ENCODE results near the gene FTCD. TPM values are rescaled to one million over a fixed set of nuclear protein-coding genes. Genes with fewer than 3 reads are reported as not detected.
A peak's percentile ranks its signal among the peaks of the same experiment; 100 is the strongest.

The FTCD gene
- total and polyA plus RNA-seq, 2 donors (not counting 3 experiments of a cell fraction or from before 2014, with no cell fraction given) = 0.06 to 1.2 TPM

DNA sequence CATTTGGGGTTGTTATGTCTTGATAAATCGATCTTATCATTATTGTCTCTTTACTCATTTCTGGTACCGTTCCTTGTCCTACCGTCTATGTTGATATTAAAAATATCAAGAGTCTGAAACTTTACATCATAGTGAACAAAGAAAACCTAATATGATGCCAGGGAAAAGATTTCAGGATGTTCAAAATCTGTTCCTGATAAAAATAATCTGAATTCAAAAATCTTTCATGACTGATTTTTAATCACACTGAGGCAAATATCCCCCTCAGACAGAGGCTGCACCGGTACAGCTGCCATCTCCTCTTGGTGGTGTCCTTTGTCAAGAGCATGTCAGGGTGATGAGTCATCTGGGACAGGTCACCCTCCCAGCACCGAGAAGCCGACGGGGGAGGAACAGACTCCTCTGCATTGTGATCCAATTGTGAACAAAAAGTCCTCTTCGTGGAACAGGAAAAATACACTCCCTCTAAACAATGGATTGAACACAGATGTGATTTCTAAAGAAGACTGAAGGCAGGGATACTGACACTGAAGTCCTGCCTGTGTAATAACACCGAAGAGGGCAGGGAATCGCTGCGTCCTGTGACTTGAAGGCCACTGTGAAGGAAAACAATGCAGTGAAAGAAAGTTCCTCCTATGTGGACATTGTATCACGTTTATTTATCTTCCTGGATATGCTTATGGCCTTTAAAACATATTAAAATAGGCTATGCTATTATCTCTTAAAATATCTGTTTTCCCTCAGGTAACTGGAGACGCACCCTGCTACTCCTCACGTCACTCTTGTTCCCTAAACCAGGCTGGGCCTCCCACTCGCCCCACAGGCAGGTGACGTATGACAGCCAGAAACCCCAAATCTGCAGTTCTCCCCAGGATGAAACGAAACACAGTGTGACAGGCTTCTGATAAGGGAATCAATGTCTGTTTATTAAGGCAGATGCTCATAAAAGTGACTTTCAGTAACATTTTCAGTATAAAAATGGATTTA lies 33.1 kb upstream of the FTCD start:
- ChIA-PET CTCF (no interaction called here), POLR2A (no interaction called here)
- DNase-seq (ENCODE audit: low read depth, low spot score) (peak; percentile 83), FAIRE-seq (peak; percentile 89)
- Histone ChIP-seq H3K36me3 (ENCODE audit: control insufficient read depth in 2 of 2, extremely low read depth in 1 of 2, insufficient read depth in 2 of 2, low read length in 2 of 2) (peaks cover 0 to 10% of the 10 kb centered on the region in 2 experiments), H3K27ac (ENCODE audit: insufficient read depth, low read depth, low read length) (peak overlapping the region; percentile 69), H3K4me3 (replicated peaks in 1 of 3; ENCODE audit: insufficient read depth in 1 of 3, low read depth in 1 of 3, low read length in 3 of 3) (no peak overlapping the region), H3K27me3 (ENCODE audit: control insufficient read depth in 2 of 2, insufficient read depth in 2 of 2, low read length in 2 of 2) (no peaks in the 10 kb centered on the region), H3K9ac (replicated peaks; ENCODE audit: extremely low read depth, insufficient read depth, low read length) (peak overlapping the region; percentile 33), H3K79me2 (ENCODE audit: control insufficient read depth, insufficient read depth, low read length) (no peaks in the 10 kb centered on the region), H2AFZ (ENCODE audit: low read depth, low read length) (no peak overlapping the region), H3K9me1 (replicated peaks; ENCODE audit: control insufficient read depth, extremely low read depth, insufficient read depth, low read length) (no peaks in the 10 kb centered on the region), H3K4me2 (ENCODE audit: insufficient read depth, low read length) (peak overlapping the region; percentile 3), H3K9me3 (replicated peaks; ENCODE audit: control insufficient read depth, insufficient read depth, low read length) (no peaks in the 10 kb centered on the region), H4K20me1 (replicated peaks; ENCODE audit: control insufficient read depth, extremely low read depth, insufficient read depth, low read length) (no peaks in the 10 kb centered on the region), H3K4me1 (ENCODE audit: control insufficient read depth, extremely low read depth, insufficient read depth, low read length) (peaks cover 31% of the 10 kb centered on the region)
- TF ChIP-seq, protein P1, sequence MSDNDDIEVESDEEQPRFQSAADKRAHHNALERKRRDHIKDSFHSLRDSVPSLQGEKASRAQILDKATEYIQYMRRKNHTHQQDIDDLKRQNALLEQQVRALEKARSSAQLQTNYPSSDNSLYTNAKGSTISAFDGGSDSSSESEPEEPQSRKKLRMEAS (IDR thresholded peaks at IDR 0.05; ENCODE audit: insufficient read depth, insufficient read length) = no peak
- peak; percentile 93 for TF ChIP-seq FOS (IDR thresholded peaks at IDR 0.05; ENCODE audit: borderline replicate concordance, insufficient read depth, low read length)
- TF ChIP-seq JUN (IDR thresholded peaks at IDR 0.05; ENCODE audit: borderline replicate concordance, insufficient read depth, insufficient read length, low read depth) = peak; percentile 84
- intact Hi-C loops (cut with micrococcal nuclease) = loop anchor here (5.0 kb wide), 1 partner anchor 36 kb away; no protein-coding TSS in a partner anchor
- no TSS peak for BruUV-seq (replicated peaks)
- dilution Hi-C loops (cut with MboI; ENCODE audit: extremely low pct_ligation_motif_present, low sequenced_read_pairs) = no loop called here

DNA sequence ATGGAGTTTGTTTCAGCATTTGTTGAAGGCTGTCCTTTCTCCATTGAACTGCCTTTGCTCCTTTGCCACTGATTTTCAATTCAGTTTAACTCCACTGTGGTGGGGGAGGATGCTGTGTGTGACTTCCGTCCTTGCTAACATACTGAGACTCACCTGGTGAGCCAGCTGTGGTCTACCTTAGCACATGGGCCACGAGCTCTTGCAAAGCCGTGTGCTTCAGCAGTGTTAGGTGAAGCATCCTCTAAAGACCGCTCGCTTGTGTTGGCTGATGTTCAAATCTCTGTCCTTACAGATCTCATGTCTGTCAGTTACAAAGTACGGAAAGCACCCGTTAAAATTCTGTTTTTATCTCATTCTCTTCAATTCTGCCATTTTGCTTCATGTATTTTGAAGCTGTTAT lies 32.4 kb upstream of the FTCD start:
- FAIRE-seq (no peak), DNase-seq (ENCODE audit: low read depth, low spot score) (no peak)
- Histone ChIP-seq H3K9me3 (replicated peaks; ENCODE audit: control insufficient read depth, insufficient read depth, low read length) (no peaks in the 10 kb centered on the region), H3K9ac (replicated peaks; ENCODE audit: extremely low read depth, insufficient read depth, low read length) (no peak overlapping the region), H3K36me3 (ENCODE audit: control insufficient read depth in 2 of 2, extremely low read depth in 1 of 2, insufficient read depth in 2 of 2, low read length in 2 of 2) (peaks cover 0 to 9% of the 10 kb centered on the region in 2 experiments), H3K4me3 (replicated peaks in 1 of 3; ENCODE audit: insufficient read depth in 1 of 3, low read depth in 1 of 3, low read length in 3 of 3) (no peak overlapping the region), H3K27ac (ENCODE audit: insufficient read depth, low read depth, low read length) (peak overlapping the region; percentile 69), H3K27me3 (ENCODE audit: control insufficient read depth in 2 of 2, insufficient read depth in 2 of 2, low read length in 2 of 2) (no peaks in the 10 kb centered on the region), H3K4me2 (ENCODE audit: insufficient read depth, low read length) (no peak overlapping the region), H4K20me1 (replicated peaks; ENCODE audit: control insufficient read depth, extremely low read depth, insufficient read depth, low read length) (no peaks in the 10 kb centered on the region), H2AFZ (ENCODE audit: low read depth, low read length) (no peak overlapping the region), H3K4me1 (ENCODE audit: control insufficient read depth, extremely low read depth, insufficient read depth, low read length) (peaks cover 31% of the 10 kb centered on the region), H3K9me1 (replicated peaks; ENCODE audit: control insufficient read depth, extremely low read depth, insufficient read depth, low read length) (no peaks in the 10 kb centered on the region), H3K79me2 (ENCODE audit: control insufficient read depth, insufficient read depth, low read length) (no peaks in the 10 kb centered on the region)
- CTCF ChIA-PET = no interaction called here
- BruUV-seq (replicated peaks) = no TSS peak
- dilution Hi-C loops (cut with MboI; ENCODE audit: extremely low pct_ligation_motif_present, low sequenced_read_pairs) (no loop called here), intact Hi-C loops (cut with micrococcal nuclease) (loop anchor here (5.0 kb wide), 1 partner anchor 36 kb away; no protein-coding TSS in a partner anchor)
- TF ChIP-seq FOS (IDR thresholded peaks at IDR 0.05; ENCODE audit: borderline replicate concordance, insufficient read depth, low read length) (no peak), GATA2 (IDR thresholded peaks at IDR 0.05; ENCODE audit: insufficient read depth, insufficient read length, low read depth, low read length) (no peak), JUN (IDR thresholded peaks at IDR 0.05; ENCODE audit: borderline replicate concordance, insufficient read depth, insufficient read length, low read depth) (no peak), POLR2AphosphoS5 (IDR thresholded peaks at IDR 0.05; ENCODE audit: insufficient read depth, low read depth, low read length) (no peak), POLR2A (IDR thresholded peaks at IDR 0.05; ENCODE audit: low read depth, low read length) (no peak), MYC (IDR thresholded peaks at IDR 0.05; ENCODE audit: low read depth, low read length) (no peak), EZH2 (IDR thresholded peaks at IDR 0.05; ENCODE audit: borderline replicate concordance, low read depth, low read length, severe bottlenecking) (no peak)
- TF ChIP-seq, protein P1 (IDR thresholded peaks at IDR 0.05; ENCODE audit: insufficient read depth, insufficient read length) = no peak
- TF ChIP-seq, protein P2, sequence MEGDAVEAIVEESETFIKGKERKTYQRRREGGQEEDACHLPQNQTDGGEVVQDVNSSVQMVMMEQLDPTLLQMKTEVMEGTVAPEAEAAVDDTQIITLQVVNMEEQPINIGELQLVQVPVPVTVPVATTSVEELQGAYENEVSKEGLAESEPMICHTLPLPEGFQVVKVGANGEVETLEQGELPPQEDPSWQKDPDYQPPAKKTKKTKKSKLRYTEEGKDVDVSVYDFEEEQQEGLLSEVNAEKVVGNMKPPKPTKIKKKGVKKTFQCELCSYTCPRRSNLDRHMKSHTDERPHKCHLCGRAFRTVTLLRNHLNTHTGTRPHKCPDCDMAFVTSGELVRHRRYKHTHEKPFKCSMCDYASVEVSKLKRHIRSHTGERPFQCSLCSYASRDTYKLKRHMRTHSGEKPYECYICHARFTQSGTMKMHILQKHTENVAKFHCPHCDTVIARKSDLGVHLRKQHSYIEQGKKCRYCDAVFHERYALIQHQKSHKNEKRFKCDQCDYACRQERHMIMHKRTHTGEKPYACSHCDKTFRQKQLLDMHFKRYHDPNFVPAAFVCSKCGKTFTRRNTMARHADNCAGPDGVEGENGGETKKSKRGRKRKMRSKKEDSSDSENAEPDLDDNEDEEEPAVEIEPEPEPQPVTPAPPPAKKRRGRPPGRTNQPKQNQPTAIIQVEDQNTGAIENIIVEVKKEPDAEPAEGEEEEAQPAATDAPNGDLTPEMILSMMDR (IDR thresholded peaks at IDR 0.05; ENCODE audit: extremely low read depth in 1 of 2, insufficient read depth in 1 of 2, low read depth in 1 of 2, low read length in 2 of 2) = no peak
- POLR2A ChIA-PET = no interaction called here

All from endothelial cell of umbilical vein (primary cell).